ENCODE data around the gene AATF.

- TF ChIP-seq POLR2A (IDR thresholded peaks at IDR 0.05) (no peak), CTCF (IDR thresholded peaks at IDR 0.05) (no peak)
These were observed 110.7 kb downstream of the AATF start for GRCh38 chr17:37059493-37059892.

All from Peyer's patch (tissue), 4 donors.